IMR-90 (cell line): ENCODE measurements around the gene COL4A2.

ENCODE experiments used
- CEBPB ChIP-seq: IDR thresholded peaks from 2 replicates; pipeline ENCODE4 v1.6.1; 2012; ENCODE audit warnings: low read depth, low read length, improper control_type of control experiment
- FOS ChIP-seq: fragments of 150-350 bp; IDR thresholded peaks from 2 replicates; pipeline ENCODE4 v1.6.1; 2016; ENCODE audit warnings: low read depth, low read length
- MAFK ChIP-seq: IDR thresholded peaks from 2 replicates; pipeline ENCODE4 v1.6.1; 2012; ENCODE audit warnings: low read depth, low read length, improper control_type of control experiment
- MAZ ChIP-seq: IDR thresholded peaks from 2 replicates; pipeline ENCODE4 v1.6.1; 2012; ENCODE audit warnings: low read depth, mild to moderate bottlenecking, low read length, improper control_type of control experiment, moderate library complexity, borderline replicate concordance
- MXI1 ChIP-seq: IDR thresholded peaks from 2 replicates; pipeline ENCODE4 v1.6.1; 2012; ENCODE audit warnings: low read depth, mild to moderate bottlenecking, low read length, moderate library complexity, borderline replicate concordance
- POLR2A ChIP-seq: IDR thresholded peaks from 2 replicates; pipeline ENCODE4 v1.6.1; 2012; ENCODE audit warnings: mild to moderate bottlenecking, low read depth, low read length
- RAD21 ChIP-seq: IDR thresholded peaks from 2 replicates; pipeline ENCODE4 v1.6.1; 2012; ENCODE audit warnings: low read length, improper control_type of control experiment
- RCOR1 ChIP-seq: IDR thresholded peaks from 2 replicates; pipeline ENCODE4 v1.6.1; 2012; ENCODE audit warnings: mild to moderate bottlenecking, low read length, improper control_type of control experiment; ENCODE audit not compliant: insufficient replicate concordance
- RFX5 ChIP-seq: IDR thresholded peaks from 2 replicates; pipeline ENCODE4 v1.8.0; 2012; ENCODE audit warnings: low read depth, mild to moderate bottlenecking, low read length, moderate library complexity
- SMC3 ChIP-seq: fragments of 150-350 bp; IDR thresholded peaks from 2 replicates; pipeline ENCODE4 v1.6.1; 2016; ENCODE audit warnings: low read depth, mild to moderate bottlenecking, antibody characterized with exemption, low read length, moderate library complexity
- TF ChIP-seq, protein P1 (sequence below): conservative IDR thresholded peaks from 2 replicates; pipeline ENCODE4 v1.5.1; 2012; ENCODE audit warnings: mild to moderate bottlenecking, low read depth, low read length, improper control_type of control experiment
- TF ChIP-seq, protein P2 (sequence below): fragments of 150-350 bp; IDR thresholded peaks from 2 replicates; pipeline ENCODE4 v1.6.1; 2016; ENCODE audit warnings: low read depth, mild to moderate bottlenecking, low read length, moderate library complexity, borderline replicate concordance
- TF ChIP-seq, protein P3 (sequence below): fragments of 150-350 bp; IDR thresholded peaks from 2 replicates; pipeline ENCODE4 v1.6.1; 2017; ENCODE audit warnings: mild to moderate bottlenecking, antibody characterized with exemption, low read length, low read depth

DNA sequence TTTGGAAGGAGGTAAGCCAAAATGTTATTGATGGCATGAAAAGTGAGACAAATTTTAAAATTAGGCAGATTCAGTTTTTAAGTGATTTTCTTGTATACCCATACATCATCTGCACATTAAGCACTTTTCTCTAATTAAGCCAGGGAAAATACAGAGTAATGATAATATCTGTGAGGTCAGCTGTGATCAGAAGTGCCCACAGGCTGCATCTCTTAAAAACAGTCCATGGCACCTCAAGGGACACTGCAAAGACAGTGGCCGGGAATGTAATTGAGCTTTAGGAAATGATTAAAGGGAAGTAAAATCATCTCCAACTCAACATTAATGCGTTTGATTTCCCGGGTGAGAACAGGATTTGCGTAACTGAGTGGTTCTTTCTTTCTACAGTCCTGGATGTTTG lies 2.1 kb upstream of the COL4A2 start:
- TF ChIP-seq, protein P1, sequence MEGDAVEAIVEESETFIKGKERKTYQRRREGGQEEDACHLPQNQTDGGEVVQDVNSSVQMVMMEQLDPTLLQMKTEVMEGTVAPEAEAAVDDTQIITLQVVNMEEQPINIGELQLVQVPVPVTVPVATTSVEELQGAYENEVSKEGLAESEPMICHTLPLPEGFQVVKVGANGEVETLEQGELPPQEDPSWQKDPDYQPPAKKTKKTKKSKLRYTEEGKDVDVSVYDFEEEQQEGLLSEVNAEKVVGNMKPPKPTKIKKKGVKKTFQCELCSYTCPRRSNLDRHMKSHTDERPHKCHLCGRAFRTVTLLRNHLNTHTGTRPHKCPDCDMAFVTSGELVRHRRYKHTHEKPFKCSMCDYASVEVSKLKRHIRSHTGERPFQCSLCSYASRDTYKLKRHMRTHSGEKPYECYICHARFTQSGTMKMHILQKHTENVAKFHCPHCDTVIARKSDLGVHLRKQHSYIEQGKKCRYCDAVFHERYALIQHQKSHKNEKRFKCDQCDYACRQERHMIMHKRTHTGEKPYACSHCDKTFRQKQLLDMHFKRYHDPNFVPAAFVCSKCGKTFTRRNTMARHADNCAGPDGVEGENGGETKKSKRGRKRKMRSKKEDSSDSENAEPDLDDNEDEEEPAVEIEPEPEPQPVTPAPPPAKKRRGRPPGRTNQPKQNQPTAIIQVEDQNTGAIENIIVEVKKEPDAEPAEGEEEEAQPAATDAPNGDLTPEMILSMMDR: no peak
- TF ChIP-seq MAZ (no peak), SMC3 (no peak), RAD21 (no peak), POLR2A (no peak), RFX5 (no peak), MXI1 (no peak), MAFK (no peak), RCOR1 (no peak), FOS (no peak), CEBPB (no peak)
- TF ChIP-seq, protein P2, sequence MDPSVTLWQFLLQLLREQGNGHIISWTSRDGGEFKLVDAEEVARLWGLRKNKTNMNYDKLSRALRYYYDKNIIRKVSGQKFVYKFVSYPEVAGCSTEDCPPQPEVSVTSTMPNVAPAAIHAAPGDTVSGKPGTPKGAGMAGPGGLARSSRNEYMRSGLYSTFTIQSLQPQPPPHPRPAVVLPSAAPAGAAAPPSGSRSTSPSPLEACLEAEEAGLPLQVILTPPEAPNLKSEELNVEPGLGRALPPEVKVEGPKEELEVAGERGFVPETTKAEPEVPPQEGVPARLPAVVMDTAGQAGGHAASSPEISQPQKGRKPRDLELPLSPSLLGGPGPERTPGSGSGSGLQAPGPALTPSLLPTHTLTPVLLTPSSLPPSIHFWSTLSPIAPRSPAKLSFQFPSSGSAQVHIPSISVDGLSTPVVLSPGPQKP: no peak
- TF ChIP-seq, protein P3, sequence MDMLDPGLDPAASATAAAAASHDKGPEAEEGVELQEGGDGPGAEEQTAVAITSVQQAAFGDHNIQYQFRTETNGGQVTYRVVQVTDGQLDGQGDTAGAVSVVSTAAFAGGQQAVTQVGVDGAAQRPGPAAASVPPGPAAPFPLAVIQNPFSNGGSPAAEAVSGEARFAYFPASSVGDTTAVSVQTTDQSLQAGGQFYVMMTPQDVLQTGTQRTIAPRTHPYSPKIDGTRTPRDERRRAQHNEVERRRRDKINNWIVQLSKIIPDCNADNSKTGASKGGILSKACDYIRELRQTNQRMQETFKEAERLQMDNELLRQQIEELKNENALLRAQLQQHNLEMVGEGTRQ: no peak
